ENCODE results near the gene VPS36. TPM values are rescaled to one million over a fixed set of nuclear protein-coding genes. Genes with fewer than 3 reads are reported as not detected.

Gene VPS36
- total RNA-seq, 2 experiments from 2014 or later, result 30.6 to 35.9 TPM

DNA sequence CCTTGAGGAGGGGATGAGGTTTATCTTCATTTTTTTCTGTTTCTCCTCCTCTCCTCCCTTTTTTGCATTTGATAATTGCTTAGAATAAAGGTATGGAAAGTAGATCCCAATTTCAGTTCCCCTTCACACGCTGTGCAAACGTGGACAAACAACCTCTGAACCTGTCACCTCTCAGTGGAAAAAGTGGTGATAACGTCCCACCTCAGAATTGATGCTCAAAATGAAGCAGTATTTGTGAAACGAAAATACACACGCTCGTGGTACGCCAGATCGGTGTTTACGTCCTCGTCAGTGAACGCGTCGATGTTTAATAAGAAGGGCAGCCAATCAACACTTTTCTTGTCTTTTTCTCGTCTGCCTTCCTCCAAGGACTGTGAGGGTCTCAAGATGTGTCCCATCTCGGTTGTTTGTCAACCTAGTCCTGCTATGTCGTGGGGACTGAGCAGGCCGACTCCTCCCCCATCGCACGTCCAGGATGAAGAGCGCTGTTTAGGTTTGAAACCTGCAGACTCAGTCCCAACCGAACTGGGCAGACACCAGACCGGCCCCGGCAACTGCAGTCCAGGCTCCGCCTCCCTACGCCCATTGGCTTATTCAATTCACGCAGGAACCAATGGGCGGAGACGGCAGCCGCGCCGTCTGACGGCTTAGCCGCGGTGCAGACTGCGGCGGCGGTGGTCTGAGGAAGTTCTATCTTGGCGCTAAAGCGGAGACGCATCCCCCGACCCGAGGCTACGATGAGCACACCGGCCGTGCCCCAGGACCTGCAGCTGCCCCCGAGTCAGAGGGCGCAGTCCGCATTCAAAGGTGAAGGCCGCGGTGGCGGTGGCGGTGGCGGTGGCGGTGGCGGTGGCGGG, 4.6 kb upstream of the VPS36 start, which contains the start of gene CKAP2:
Gene CKAP2, plus strand, starts transcription at position 659 of the 857 bp plus-strand sequence. Its CDS starts 79 bp downstream, at position 738.
- Histone ChIP-seq H4K20me1 (ENCODE audit: insufficient read depth, low read length) (peaks cover 14% of the 10 kb centered on the region; the same call in 1 of the 2 replicates), H2AFZ (ENCODE audit: low read length) (peak within 1 kb of the TSS; percentile 85), H3K36me3 (ENCODE audit: insufficient read depth, low read length) (peaks cover 40% of the 10 kb centered on the region), H3K27ac (ENCODE audit: low read depth, low read length, poor library complexity, severe bottlenecking) (peak within 1 kb of the TSS; percentile 92), H3K9me2 (ENCODE audit: insufficient read depth, low read length) (no peaks in the 10 kb centered on the region), H3K79me2 (ENCODE audit: insufficient read depth, low read depth, low read length) (peaks cover 53% of the 10 kb centered on the region), H3K9me3 (ENCODE audit: low read length) (no peaks in the 10 kb centered on the region), H3K4me3 (ENCODE audit: low read depth, low read length, poor library complexity, severe bottlenecking) (peak within 1 kb of the TSS; percentile 92), H3K4me1 (ENCODE audit: insufficient read depth, low read length, poor library complexity, severe bottlenecking) (peaks cover 30% of the 10 kb centered on the region), H3K4me2 (ENCODE audit: low read length) (peak within 1 kb of the TSS; percentile 94)
- ChIA-PET CTCF (ENCODE audit: unreplicated experiment) (no interaction called here), POLR2A (interaction anchor here (1.3 to 1.4 kb wide), 2 partner anchors 12 to 162 kb away, joined by 4 to 7 read pairs; no protein-coding TSS in a partner anchor)
- intact Hi-C loops (cut with micrococcal nuclease; ENCODE audit: unreplicated experiment), result loop anchor here (1.0 to 10.0 kb wide), 7 partner anchors 162 to 1003 kb away; partner anchors contain the start of genes ALG11, INTS6, NEK3 and SUGT1
- TF ChIP-seq, protein P1, sequence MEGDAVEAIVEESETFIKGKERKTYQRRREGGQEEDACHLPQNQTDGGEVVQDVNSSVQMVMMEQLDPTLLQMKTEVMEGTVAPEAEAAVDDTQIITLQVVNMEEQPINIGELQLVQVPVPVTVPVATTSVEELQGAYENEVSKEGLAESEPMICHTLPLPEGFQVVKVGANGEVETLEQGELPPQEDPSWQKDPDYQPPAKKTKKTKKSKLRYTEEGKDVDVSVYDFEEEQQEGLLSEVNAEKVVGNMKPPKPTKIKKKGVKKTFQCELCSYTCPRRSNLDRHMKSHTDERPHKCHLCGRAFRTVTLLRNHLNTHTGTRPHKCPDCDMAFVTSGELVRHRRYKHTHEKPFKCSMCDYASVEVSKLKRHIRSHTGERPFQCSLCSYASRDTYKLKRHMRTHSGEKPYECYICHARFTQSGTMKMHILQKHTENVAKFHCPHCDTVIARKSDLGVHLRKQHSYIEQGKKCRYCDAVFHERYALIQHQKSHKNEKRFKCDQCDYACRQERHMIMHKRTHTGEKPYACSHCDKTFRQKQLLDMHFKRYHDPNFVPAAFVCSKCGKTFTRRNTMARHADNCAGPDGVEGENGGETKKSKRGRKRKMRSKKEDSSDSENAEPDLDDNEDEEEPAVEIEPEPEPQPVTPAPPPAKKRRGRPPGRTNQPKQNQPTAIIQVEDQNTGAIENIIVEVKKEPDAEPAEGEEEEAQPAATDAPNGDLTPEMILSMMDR (conservative IDR thresholded peaks at IDR 0.05; ENCODE audit: low read length), result no peak
- TF ChIP-seq EZH2phosphoT487 (IDR thresholded peaks at IDR 0.05; ENCODE audit: borderline replicate concordance, low read depth, low read length), result no peak
- DNase-seq (ENCODE audit: low spot score), result peak; percentile 97
- TSS peak; percentile 94 for BruUV-seq (replicated peaks)

DNA sequence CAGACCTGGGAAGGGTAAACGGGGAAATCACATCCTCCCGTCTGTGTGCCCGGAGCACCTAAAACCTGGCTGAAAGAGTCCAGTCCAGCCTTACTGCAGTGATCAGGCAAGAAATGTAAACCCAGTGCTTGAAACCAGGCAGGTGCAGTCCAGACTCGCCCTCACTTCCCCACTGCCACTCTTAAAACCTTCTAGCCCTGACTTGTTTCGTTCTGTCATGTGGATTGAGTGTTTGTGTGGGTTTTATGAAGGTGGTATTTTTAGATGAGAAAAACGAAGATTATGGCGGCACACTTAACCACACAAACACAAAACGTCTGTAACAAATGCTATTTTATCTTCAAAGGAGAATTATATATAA, 4.0 kb upstream of the VPS36 start:
- DNase-seq (ENCODE audit: low spot score), result peak; percentile 77
- intact Hi-C loops (cut with micrococcal nuclease; ENCODE audit: unreplicated experiment), result loop anchor here (2.0 to 10.0 kb wide), 5 partner anchors 163 to 1002 kb away; partner anchors contain the start of genes ALG11, INTS6 and NEK3
- POLR2A ChIA-PET, result no interaction called here

More for the DNA sequence above, 4.0 kb upstream of the VPS36 start:
- Histone ChIP-seq H3K4me1 (ENCODE audit: insufficient read depth, low read length, poor library complexity, severe bottlenecking) (peaks cover 31% of the 10 kb centered on the region), H3K27ac (ENCODE audit: low read depth, low read length, poor library complexity, severe bottlenecking) (peak overlapping the region; percentile 92), H2AFZ (ENCODE audit: low read length) (peak overlapping the region; percentile 85), H3K36me3 (ENCODE audit: insufficient read depth, low read length) (peaks cover 34% of the 10 kb centered on the region), H4K20me1 (ENCODE audit: insufficient read depth, low read length) (peaks cover 17% of the 10 kb centered on the region; the same call in 1 of the 2 replicates), H3K4me2 (ENCODE audit: low read length) (peak overlapping the region; percentile 94), H3K9me2 (ENCODE audit: insufficient read depth, low read length) (no peaks in the 10 kb centered on the region), H3K4me3 (ENCODE audit: low read depth, low read length, poor library complexity, severe bottlenecking) (peak overlapping the region; percentile 92), H3K79me2 (ENCODE audit: insufficient read depth, low read depth, low read length) (peaks cover 50% of the 10 kb centered on the region), H3K9me3 (ENCODE audit: low read length) (no peaks in the 10 kb centered on the region)
- BruUV-seq (replicated peaks), result no TSS peak
- CTCF ChIA-PET (ENCODE audit: unreplicated experiment), result no interaction called here
- TF ChIP-seq, protein P1 (conservative IDR thresholded peaks at IDR 0.05; ENCODE audit: low read length), result no peak
- no peak for TF ChIP-seq EZH2phosphoT487 (IDR thresholded peaks at IDR 0.05; ENCODE audit: borderline replicate concordance, low read depth, low read length)

All from OCI-LY7 (cell line).